Osteoblast (primary cell): Measurements from ENCODE around the gene GPATCH3. TPM values are rescaled to one million over a fixed set of nuclear protein-coding genes. Genes with fewer than 3 reads are reported as not detected.

ENCODE experiments used
- DNase-seq: peaks from one replicate; pipeline ENCODE4 v3.0.0; 2011; ENCODE audit warnings: low spot score, mixed read lengths; ENCODE audit not compliant: insufficient read length; ENCODE audit errors: missing footprints
- H2AFZ ChIP-seq: 2 replicates; pipeline ENCODE4 v1.6.0; 2011; ENCODE audit warnings: mild to moderate bottlenecking, low read length
- H3K27ac ChIP-seq: 2 replicates; pipeline ENCODE4 v1.5.1; 2011; ENCODE audit warnings: mild to moderate bottlenecking, low read depth, low read length, moderate library complexity
- H3K27me3 ChIP-seq: 2 replicates; pipeline ENCODE4 v1.6.0; 2012; ENCODE audit warnings: mild to moderate bottlenecking, control low read depth, inconsistent platforms, low read length, moderate library complexity; ENCODE audit not compliant: insufficient read depth
- H3K36me3 ChIP-seq: 2 replicates; pipeline ENCODE4 v1.5.1; 2011; ENCODE audit warnings: mild to moderate bottlenecking, low read length, control low read depth, moderate library complexity; ENCODE audit not compliant: insufficient read depth
- H3K4me1 ChIP-seq: 2 replicates; pipeline ENCODE4 v1.5.1; 2011; ENCODE audit warnings: mild to moderate bottlenecking, low read length, control low read depth, moderate library complexity; ENCODE audit not compliant: insufficient read depth
- H3K4me2 ChIP-seq: 2 replicates; pipeline ENCODE4 v1.6.0; 2011; ENCODE audit warnings: mild to moderate bottlenecking, low read length; ENCODE audit not compliant: insufficient read depth
- H3K4me3 ChIP-seq: fragments of 200-600 bp; sonication (generic); 3 replicates; pipeline ENCODE4 v1.5.1; 2012; ENCODE audit warnings: mild to moderate bottlenecking, low read length, inconsistent platforms; ENCODE audit not compliant: insufficient read depth
- H3K79me2 ChIP-seq: 2 replicates; pipeline ENCODE4 v1.6.0; 2012; ENCODE audit warnings: mild to moderate bottlenecking, low read length, control low read depth, inconsistent platforms; ENCODE audit not compliant: insufficient read depth
- H3K9me3 ChIP-seq: 2 replicates; pipeline ENCODE4 v1.5.1; 2011; ENCODE audit warnings: low read depth, low read length, control low read depth
- H4K20me1 ChIP-seq: 2 replicates; pipeline ENCODE4 v1.6.0; 2012; ENCODE audit warnings: mild to moderate bottlenecking, low read length, control low read depth; ENCODE audit not compliant: insufficient read depth
- total RNA-seq: library from RNA; depleted of rRNA; stranded (reverse); fragments of >200 nt; gene quantifications from 2 replicates; pipeline ENCODE4 v1.2.3, GENCODE V29; 2012
- TF ChIP-seq, protein P1 (sequence below): IDR thresholded peaks from 2 replicates; pipeline ENCODE4 v1.5.1; 2011; ENCODE audit warnings: mild to moderate bottlenecking, low read depth, low read length, moderate library complexity; ENCODE audit errors: extremely low read depth

Gene GPATCH3
- total RNA-seq, 1 donor, result 10.9 TPM

DNA sequence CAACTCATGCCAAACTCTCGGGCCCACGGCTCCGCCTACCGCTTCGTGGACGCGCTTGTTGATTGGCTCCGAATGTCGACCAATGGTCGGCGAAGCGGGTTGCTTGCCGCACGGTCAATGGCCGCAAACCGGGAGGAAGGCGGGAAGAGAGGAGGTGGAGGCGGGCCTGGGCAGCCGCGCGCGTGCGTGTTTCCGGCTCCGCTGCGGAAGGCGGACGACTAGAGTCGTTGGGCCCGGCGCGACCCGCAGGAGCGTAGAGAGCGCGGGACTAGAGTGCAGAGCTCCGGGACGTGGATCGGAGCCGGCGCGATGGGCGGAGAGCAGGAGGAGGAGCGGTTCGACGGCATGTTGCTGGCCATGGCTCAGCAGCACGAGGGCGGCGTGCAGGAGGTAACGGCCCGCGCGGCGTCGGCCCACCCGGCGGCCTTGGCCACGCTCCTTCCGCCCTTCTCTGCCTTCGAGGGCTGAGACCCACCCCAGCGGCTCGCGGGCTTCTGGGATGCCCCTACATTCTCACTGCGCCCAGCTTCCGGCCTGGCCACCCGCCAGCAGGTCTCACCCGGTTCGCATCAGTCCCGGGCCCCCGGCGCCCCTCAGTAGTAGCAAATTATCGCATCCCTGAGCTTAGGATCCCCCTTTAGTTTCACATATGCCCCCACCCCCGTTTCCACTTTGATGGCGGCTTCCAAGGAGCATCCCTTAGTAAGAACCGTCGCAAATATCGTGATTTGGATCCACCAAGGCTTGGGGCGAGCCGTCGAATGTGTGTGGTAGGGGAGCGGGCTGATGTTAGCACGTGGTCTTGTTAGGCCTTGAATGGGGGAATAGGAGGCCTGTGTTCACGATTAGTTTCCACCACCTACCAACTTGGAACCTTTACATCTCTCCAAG is 21.5 kb upstream of the GPATCH3 start, which contains the start of gene NUDC:
Gene NUDC (plus strand): TSS at position 204 of the 891 bp plus-strand sequence. CDS start 106 bp downstream, at position 310.
- peaks cover 27% of the 10 kb centered on the region for H3K36me3 ChIP-seq
- no peaks in the 10 kb centered on the region for H3K9me3 ChIP-seq
- H3K27me3 ChIP-seq, result no peaks in the 10 kb centered on the region
- peaks cover 19% of the 10 kb centered on the region for H3K4me1 ChIP-seq
- H3K27ac ChIP-seq, result peak within 1 kb of the TSS; percentile 74
- H2AFZ ChIP-seq, result peak within 1 kb of the TSS; percentile 85
- peaks cover 39% of the 10 kb centered on the region for H3K79me2 ChIP-seq
- peaks cover 17% of the 10 kb centered on the region for H4K20me1 ChIP-seq
- TF ChIP-seq, protein P1, sequence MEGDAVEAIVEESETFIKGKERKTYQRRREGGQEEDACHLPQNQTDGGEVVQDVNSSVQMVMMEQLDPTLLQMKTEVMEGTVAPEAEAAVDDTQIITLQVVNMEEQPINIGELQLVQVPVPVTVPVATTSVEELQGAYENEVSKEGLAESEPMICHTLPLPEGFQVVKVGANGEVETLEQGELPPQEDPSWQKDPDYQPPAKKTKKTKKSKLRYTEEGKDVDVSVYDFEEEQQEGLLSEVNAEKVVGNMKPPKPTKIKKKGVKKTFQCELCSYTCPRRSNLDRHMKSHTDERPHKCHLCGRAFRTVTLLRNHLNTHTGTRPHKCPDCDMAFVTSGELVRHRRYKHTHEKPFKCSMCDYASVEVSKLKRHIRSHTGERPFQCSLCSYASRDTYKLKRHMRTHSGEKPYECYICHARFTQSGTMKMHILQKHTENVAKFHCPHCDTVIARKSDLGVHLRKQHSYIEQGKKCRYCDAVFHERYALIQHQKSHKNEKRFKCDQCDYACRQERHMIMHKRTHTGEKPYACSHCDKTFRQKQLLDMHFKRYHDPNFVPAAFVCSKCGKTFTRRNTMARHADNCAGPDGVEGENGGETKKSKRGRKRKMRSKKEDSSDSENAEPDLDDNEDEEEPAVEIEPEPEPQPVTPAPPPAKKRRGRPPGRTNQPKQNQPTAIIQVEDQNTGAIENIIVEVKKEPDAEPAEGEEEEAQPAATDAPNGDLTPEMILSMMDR, result no peak
- peak within 1 kb of the TSS; percentile 96 for H3K4me2 ChIP-seq
- H3K4me3 ChIP-seq, result peak within 1 kb of the TSS; percentile 86
- peak; percentile 98 for DNase-seq

DNA sequence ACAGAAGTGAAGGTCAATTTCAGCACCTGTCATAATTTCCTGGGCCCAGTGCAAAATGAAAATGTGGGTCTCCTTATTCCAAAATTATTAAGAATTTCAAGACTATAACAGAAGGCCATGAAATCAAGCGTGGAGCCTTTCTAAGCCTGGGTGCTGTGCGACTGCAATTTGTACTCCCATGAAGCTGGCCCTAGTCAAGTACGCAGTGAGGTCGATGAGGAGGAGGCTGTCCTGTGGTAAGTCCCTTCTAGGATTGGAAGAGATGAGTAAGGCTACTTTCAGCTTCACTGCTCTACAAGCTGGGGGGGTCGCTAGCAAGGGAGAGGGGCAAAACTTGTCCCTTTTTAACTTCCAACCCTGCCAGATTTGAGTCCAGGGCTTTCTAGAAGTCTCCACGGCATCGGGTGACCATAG is 20.9 kb upstream of the GPATCH3 start:
- H4K20me1 ChIP-seq, result peaks cover 17% of the 10 kb centered on the region
- H3K4me1 ChIP-seq, result peaks cover 19% of the 10 kb centered on the region
- H2AFZ ChIP-seq, result peak overlapping the region; percentile 85
- DNase-seq, result no peak
- no peaks in the 10 kb centered on the region for H3K27me3 ChIP-seq
- peak overlapping the region; percentile 96 for H3K4me2 ChIP-seq
- peak overlapping the region; percentile 74 for H3K27ac ChIP-seq
- H3K4me3 ChIP-seq, result peak overlapping the region; percentile 86
- H3K79me2 ChIP-seq, result peaks cover 33% of the 10 kb centered on the region
- TF ChIP-seq, protein P1, result no peak
- H3K9me3 ChIP-seq, result no peaks in the 10 kb centered on the region
- H3K36me3 ChIP-seq, result peaks cover 21% of the 10 kb centered on the region

DNA sequence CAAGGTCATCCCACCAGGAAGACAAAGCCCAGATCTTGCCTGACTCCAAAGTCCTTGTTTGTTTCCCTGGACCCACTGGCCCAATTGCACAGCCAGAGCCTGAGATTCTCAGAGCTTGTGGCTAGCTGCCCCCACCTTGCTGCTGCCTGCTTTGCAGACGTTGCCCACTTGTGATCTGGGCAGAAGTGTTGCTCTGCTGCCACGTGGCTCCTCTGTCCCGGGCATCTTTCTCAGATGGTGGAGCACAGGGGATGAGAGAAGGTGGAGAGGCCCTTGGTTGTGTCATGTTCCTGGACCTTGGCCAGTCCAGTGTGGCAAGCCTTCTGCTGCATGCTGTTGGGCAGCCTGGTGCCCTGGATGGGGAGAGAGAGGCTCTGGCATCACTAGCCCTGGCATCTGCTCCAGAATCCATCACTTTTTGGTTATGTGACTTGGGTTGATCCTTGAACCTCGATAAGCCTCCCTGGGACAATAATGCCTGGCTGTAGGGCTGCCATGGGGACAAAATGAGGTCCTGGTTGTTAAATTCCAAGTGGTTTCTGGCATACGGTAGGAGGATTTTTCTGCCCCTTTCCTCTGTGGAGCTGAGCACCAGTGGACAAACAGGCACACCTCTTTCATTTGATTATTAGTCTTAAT is 15.1 kb upstream of the GPATCH3 start:
- Histone ChIP-seq H3K4me2 (no peak overlapping the region), H3K9me3 (no peaks in the 10 kb centered on the region), H3K79me2 (no peaks in the 10 kb centered on the region), H3K4me3 (no peak overlapping the region), H3K36me3 (no peaks in the 10 kb centered on the region), H3K27ac (no peak overlapping the region), H2AFZ (no peak overlapping the region), H3K27me3 (peaks cover 2% of the 10 kb centered on the region), H3K4me1 (no peaks in the 10 kb centered on the region), H4K20me1 (no peaks in the 10 kb centered on the region)
- DNase-seq, result no peak
- TF ChIP-seq, protein P1, result no peak
